ENCODE results near the gene SEH1L.

Gene SEH1L

GRCh38 chr18:13014818-13015217 is 67.0 kb downstream of the SEH1L start:
- H3K9me3 ChIP-seq (ENCODE audit: control insufficient read depth, insufficient read depth, low read depth, low read length) = no peaks in the 10 kb centered on the region
- H3K4me3 ChIP-seq (ENCODE audit: low read depth, low read length) = no peak overlapping the region
- no peaks in the 10 kb centered on the region for H3K4me1 ChIP-seq (ENCODE audit: control insufficient read depth, insufficient read depth, low read length)
- no peak overlapping the region for H3K27ac ChIP-seq (ENCODE audit: extremely low read depth, low read depth, low read length)
- ChIA-PET POLR2A (interaction anchor here (2.6 kb wide), 1 partner anchor 24 kb away, joined by 10 read pairs; the partner anchor contains the start of gene CEP192), CTCF (interaction anchor here (2.5 kb wide), 1 partner anchor 11 kb away, joined by 13 read pairs; no protein-coding TSS in a partner anchor)
- TF ChIP-seq ZNF654 (tag by site-specific recombination; IDR thresholded peaks at IDR 0.05; ENCODE audit: low read depth) (no peak), KLF1 (tag by site-specific recombination; IDR thresholded peaks at IDR 0.05) (no peak), KLF7 (tag by site-specific recombination; IDR thresholded peaks at IDR 0.05; ENCODE audit: borderline replicate concordance) (no peak), SCRT2 (tag by site-specific recombination; IDR thresholded peaks at IDR 0.05) (no peak), ZNF555 (tag by site-specific recombination; conservative IDR thresholded peaks at IDR 0.05) (no peak), ZNF777 (tag by site-specific recombination; IDR thresholded peaks at IDR 0.05; ENCODE audit: borderline replicate concordance) (no peak), ZNF837 (tag by site-specific recombination; IDR thresholded peaks at IDR 0.05) (no peak), ZNF610 (tag by site-specific recombination; IDR thresholded peaks at IDR 0.05; ENCODE audit: borderline replicate concordance) (no peak), ZIC2 (tag by site-specific recombination; IDR thresholded peaks at IDR 0.05) (no peak), PATZ1 (tag by site-specific recombination; IDR thresholded peaks at IDR 0.05) (no peak), PRDM6 (tag by site-specific recombination; IDR thresholded peaks at IDR 0.05) (no peak)
- peaks cover 72 to 77% of the 10 kb centered on the region in 2 experiments for H3K36me3 ChIP-seq (ENCODE audit: control insufficient read depth in 2 of 2, insufficient read depth in 1 of 2, low read length in 2 of 2)

- Histone ChIP-seq H3K9me3 (ENCODE audit: control insufficient read depth, insufficient read depth, low read depth, low read length) (no peaks in the 10 kb centered on the region), H3K4me3 (ENCODE audit: low read depth, low read length) (no peak overlapping the region), H3K4me1 (ENCODE audit: control insufficient read depth, insufficient read depth, low read length) (no peaks in the 10 kb centered on the region), H3K36me3 (ENCODE audit: control insufficient read depth in 2 of 2, insufficient read depth in 1 of 2, low read length in 2 of 2) (peaks cover 71 to 86% of the 10 kb centered on the region in 2 experiments), H3K27ac (ENCODE audit: extremely low read depth, low read depth, low read length) (no peak overlapping the region)
- TF ChIP-seq ZNF211 (tag by site-specific recombination; IDR thresholded peaks at IDR 0.05; ENCODE audit: low read depth) = no peak
- 0 out of 2 replicates have a peak, but pooled peaks have one; percentile 7 for TF ChIP-seq PRDM1 (tag by site-specific recombination; IDR thresholded peaks at IDR 0.05)
- POLR2A ChIA-PET = no interaction called here
- CTCF ChIA-PET = no interaction called here
These were observed 69.5 kb downstream of the SEH1L start for GRCh38 chr18:13017247-13017875.

- H3K27ac ChIP-seq (ENCODE audit: extremely low read depth, low read depth, low read length) = no peak overlapping the region
- H3K36me3 ChIP-seq (ENCODE audit: control insufficient read depth in 2 of 2, insufficient read depth in 1 of 2, low read length in 2 of 2) = peaks cover 73 to 79% of the 10 kb centered on the region in 2 experiments
- no peak overlapping the region for H3K4me3 ChIP-seq (ENCODE audit: low read depth, low read length)
- POLR2A ChIA-PET = no interaction called here
- no peaks in the 10 kb centered on the region for H3K4me1 ChIP-seq (ENCODE audit: control insufficient read depth, insufficient read depth, low read length)
- CTCF ChIA-PET = interaction anchor here (0.5 to 0.9 kb wide), 3 partner anchors 13 to 25 kb away, joined by 3 to 5 read pairs (median 4); no protein-coding TSS in a partner anchor
- TF ChIP-seq ZNF140 (tag by site-specific recombination; IDR thresholded peaks at IDR 0.05) = no peak
- TF ChIP-seq IKZF3 (tag by site-specific recombination; IDR thresholded peaks at IDR 0.05) = no peak
- TF ChIP-seq MZF1 (tag by site-specific recombination; IDR thresholded peaks at IDR 0.05; ENCODE audit: borderline replicate concordance) = no peak
- TF ChIP-seq ZEB2 (tag by site-specific recombination; IDR thresholded peaks at IDR 0.05) = no peak
- no peak for TF ChIP-seq ZNF596 (tag by site-specific recombination; IDR thresholded peaks at IDR 0.05)
- TF ChIP-seq ZNF121 (tag by site-specific recombination; IDR thresholded peaks at IDR 0.05) = no peak
- no peak for TF ChIP-seq ZBTB49 (tag by site-specific recombination; IDR thresholded peaks at IDR 0.05; ENCODE audit: low read depth)
- TF ChIP-seq ZNF629 (tag by site-specific recombination; IDR thresholded peaks at IDR 0.05) = no peak
- H3K9me3 ChIP-seq (ENCODE audit: control insufficient read depth, insufficient read depth, low read depth, low read length) = no peaks in the 10 kb centered on the region
These were observed 70.6 kb downstream of the SEH1L start for GRCh38 chr18:13018374-13018773.

Measured in HEK293 (cell line).